HepG2 (cell line): ENCODE measurements around the gene TRPM5. TPM values are rescaled to one million over a fixed set of nuclear protein-coding genes. Genes with fewer than 3 reads are reported as not detected.

Experiments
- CERS6 ChIP-seq: sonication (generic); formaldehyde crosslinking; IDR thresholded peaks from 2 replicates; pipeline ENCODE4 v1.5.0; 2020; ENCODE audit warnings: missing genetic modification reagents
- HMG20B ChIP-seq: conservative IDR thresholded peaks from 2 replicates; pipeline ENCODE4 v1.6.1; 2016; ENCODE audit warnings: missing genetic modification reagents, missing compliant biosample characterization
- HMGA1 ChIP-seq: sonication (generic); formaldehyde crosslinking; conservative IDR thresholded peaks from 2 replicates; pipeline ENCODE4 v1.4.0; 2020; ENCODE audit warnings: missing genetic modification reagents
- NFKBIZ ChIP-seq: IDR thresholded peaks from 2 replicates; pipeline ENCODE4 v1.6.1; 2018; ENCODE audit warnings: missing genetic modification reagents, missing compliant biosample characterization
- RAD21 ChIP-seq: fragments of 450-650 bp; formaldehyde crosslinking; IDR thresholded peaks from 2 replicates; pipeline ENCODE4 v1.5.0; 2020; ENCODE audit warnings: mild to moderate bottlenecking
- SP1 ChIP-seq, 2 experiments: fragments of 450-650 bp in 1 of 2; sonication (generic) in 1 of 2; formaldehyde crosslinking in 1 of 2; IDR thresholded peaks; 2 replicates each; pipeline versions ENCODE4 v1.4.0 to v1.6.1; 2016 to 2020; ENCODE audit warnings: missing genetic modification reagents in 1 of 2
- TMF1 ChIP-seq: sonication (generic); formaldehyde crosslinking; IDR thresholded peaks from 2 replicates; pipeline ENCODE4 v1.8.1; 2022; ENCODE audit warnings: low read depth, missing genetic modification reagents
- ZC3H13 ChIP-seq: sonication (generic); formaldehyde crosslinking; IDR thresholded peaks from 2 replicates; pipeline ENCODE4 v1.8.1; 2023; ENCODE audit warnings: mild to moderate bottlenecking, missing genetic modification reagents, moderate library complexity
- ZNF260 ChIP-seq: sonication (generic); formaldehyde crosslinking; IDR thresholded peaks from 2 replicates; pipeline ENCODE4 v1.4.0; 2020; ENCODE audit warnings: missing genetic modification reagents, low read depth, mild to moderate bottlenecking, borderline replicate concordance
- ZNF407 ChIP-seq: sonication (generic); formaldehyde crosslinking; IDR thresholded peaks from one replicate; pipeline ENCODE4 v1.5.1; 2020; ENCODE audit warnings: mild to moderate bottlenecking, missing genetic modification reagents; ENCODE audit errors: not compliant biosample characterization
- ZNF609 ChIP-seq: sonication (generic); formaldehyde crosslinking; IDR thresholded peaks from 2 replicates; pipeline ENCODE4 v1.4.0; 2020; ENCODE audit warnings: mild to moderate bottlenecking, missing genetic modification reagents, borderline replicate concordance
- ZNF670 ChIP-seq: sonication (generic); formaldehyde crosslinking; IDR thresholded peaks from 2 replicates; pipeline ENCODE4 v1.8.0; 2022; ENCODE audit warnings: mild to moderate bottlenecking, missing genetic modification reagents, borderline replicate concordance
- ZNF816 ChIP-seq: sonication (generic); formaldehyde crosslinking; IDR thresholded peaks from 2 replicates; pipeline ENCODE4 v1.8.0; 2022; ENCODE audit warnings: missing genetic modification reagents, mild to moderate bottlenecking, borderline replicate concordance
- ZSCAN22 ChIP-seq: sonication (generic); formaldehyde crosslinking; IDR thresholded peaks from 2 replicates; pipeline ENCODE4 v1.4.0; 2020; ENCODE audit warnings: mild to moderate bottlenecking, missing genetic modification reagents
- polyA plus RNA-seq, 8 experiments: library from polyadenylated mRNA; depleted of rRNA in 3 of 8; stranded (reverse) in 7 of 8; unstranded in 1 of 8; fragments of >200 nt; fragmentation: Illumina TruSeq in 4 of 8; extraction: Trizol in 4 of 8; gene quantifications; 2 replicates each; pipeline versions ENCODE4 v1.2.1 to v1.2.3, GENCODE V29; 2011 to 2016; ENCODE audit warnings: low read depth in 4 of 8, missing spikeins in 1 of 8, mixed read lengths in 1 of 8; ENCODE audit not compliant: insufficient read depth in 1 of 8
- total RNA-seq, 5 experiments: library from RNA; depleted of rRNA; stranded (reverse); fragments of >200 nt; fragmentation: Illumina TruSeq; extraction: Trizol; gene quantifications; 2 replicates each; pipeline ENCODE4 v1.2.3, GENCODE V29; 2016; ENCODE audit warnings: low read depth in 1 of 5

The TRPM5 gene
- total and polyA plus RNA-seq, 2 of the 13 experiments (the other 11 are each of a cell fraction or from before 2014, with no cell fraction given): 0.12 TPM; not detected in 1

GRCh38 chr11:2420502-2421225, 23.6 kb downstream of the TRPM5 start (continued):
- no peak for TF ChIP-seq ZNF407
- TF ChIP-seq SP1 (IDR thresholded peaks at IDR 0.05): no peak
- no peak for TF ChIP-seq SP1 (CRISPR knock-in tag; IDR thresholded peaks at IDR 0.05)
- TF ChIP-seq ZSCAN22 (CRISPR knock-in tag): no peak
- no peak for TF ChIP-seq HMG20B (CRISPR knock-in tag)
- TF ChIP-seq NFKBIZ (CRISPR knock-in tag): no peak
- TF ChIP-seq RAD21 (CRISPR knock-in tag): peak; percentile 96
- no peak for TF ChIP-seq ZNF670 (CRISPR knock-in tag)
- no peak for TF ChIP-seq ZNF816 (CRISPR knock-in tag)
- no peak for TF ChIP-seq CERS6 (CRISPR knock-in tag)
- TF ChIP-seq TMF1 (CRISPR knock-in tag): no peak
- no peak for TF ChIP-seq ZNF609 (CRISPR knock-in tag)
- no peak for TF ChIP-seq ZNF260 (CRISPR knock-in tag)
- no peak for TF ChIP-seq ZC3H13 (CRISPR knock-in tag)
- TF ChIP-seq HMGA1: no peak
